HG03045 (cell line): ENCODE results near the gene CTNNA3.

Experiments used
- ATAC-seq: cut with Tn5 transposase; IDR thresholded peaks from one replicate; pipeline ENCODE4 v1.9.1; 2021; ENCODE audit warnings: mild to moderate bottlenecking, moderate library complexity; ENCODE audit not compliant: unreplicated experiment

CTNNA3 gene

GRCh38 chr10:67386260-67386659 is 309.7 kb downstream of the CTNNA3 start:
- no peak for ATAC-seq

- no peak for ATAC-seq
Measured at GRCh38 chr10:67385566-67385965, 310.4 kb downstream of the CTNNA3 start.

- no peak for ATAC-seq
Measured at GRCh38 chr10:67385089-67385488, 310.9 kb downstream of the CTNNA3 start.

- ATAC-seq, result no peak
Measured at GRCh38 chr10:67331121-67331910, 364.7 kb downstream of the CTNNA3 start.

- no peak for ATAC-seq
Measured at GRCh38 chr10:67327626-67328535, 368.1 kb downstream of the CTNNA3 start.

GRCh38 chr10:67319976-67320375 is 376.0 kb downstream of the CTNNA3 start:
- ATAC-seq, result no peak

GRCh38 chr10:67308912-67309311 is 387.1 kb downstream of the CTNNA3 start:
- no peak for ATAC-seq

- no peak for ATAC-seq
Measured at GRCh38 chr10:67306588-67307205, 389.3 kb downstream of the CTNNA3 start.

- ATAC-seq, result no peak
Measured at GRCh38 chr10:67302701-67303100, 393.3 kb downstream of the CTNNA3 start.

- no peak for ATAC-seq
Measured at GRCh38 chr10:67299761-67300160, 396.2 kb downstream of the CTNNA3 start.

- ATAC-seq, result no peak
Measured at GRCh38 chr10:67297637-67298181, 398.3 kb downstream of the CTNNA3 start.

GRCh38 chr10:67296926-67297325 is 399.1 kb downstream of the CTNNA3 start:
- no peak for ATAC-seq

- no peak for ATAC-seq
Measured at GRCh38 chr10:67288688-67289410, 407.1 kb downstream of the CTNNA3 start.

GRCh38 chr10:67284589-67284988 is 411.4 kb downstream of the CTNNA3 start:
- no peak for ATAC-seq

- ATAC-seq, result no peak
Measured at GRCh38 chr10:67282871-67283270, 413.1 kb downstream of the CTNNA3 start.

GRCh38 chr10:67280405-67280804 is 415.6 kb downstream of the CTNNA3 start:
- no peak for ATAC-seq

GRCh38 chr10:67277402-67277801 is 418.6 kb downstream of the CTNNA3 start:
- no peak for ATAC-seq

- ATAC-seq, result no peak
Measured at GRCh38 chr10:67269828-67270227, 426.2 kb downstream of the CTNNA3 start.

- ATAC-seq, result no peak
Measured at GRCh38 chr10:67268146-67268545, 427.8 kb downstream of the CTNNA3 start.

- ATAC-seq, result no peak
Measured at GRCh38 chr10:67262675-67263074, 433.3 kb downstream of the CTNNA3 start.
